ENCODE results near the gene RPS3. TPM values are rescaled to one million over a fixed set of nuclear protein-coding genes. Genes with fewer than 3 reads are reported as not detected.

The RPS3 gene
- total RNA-seq, 1 experiment from 2014 or later = 4,109 TPM

DNA sequence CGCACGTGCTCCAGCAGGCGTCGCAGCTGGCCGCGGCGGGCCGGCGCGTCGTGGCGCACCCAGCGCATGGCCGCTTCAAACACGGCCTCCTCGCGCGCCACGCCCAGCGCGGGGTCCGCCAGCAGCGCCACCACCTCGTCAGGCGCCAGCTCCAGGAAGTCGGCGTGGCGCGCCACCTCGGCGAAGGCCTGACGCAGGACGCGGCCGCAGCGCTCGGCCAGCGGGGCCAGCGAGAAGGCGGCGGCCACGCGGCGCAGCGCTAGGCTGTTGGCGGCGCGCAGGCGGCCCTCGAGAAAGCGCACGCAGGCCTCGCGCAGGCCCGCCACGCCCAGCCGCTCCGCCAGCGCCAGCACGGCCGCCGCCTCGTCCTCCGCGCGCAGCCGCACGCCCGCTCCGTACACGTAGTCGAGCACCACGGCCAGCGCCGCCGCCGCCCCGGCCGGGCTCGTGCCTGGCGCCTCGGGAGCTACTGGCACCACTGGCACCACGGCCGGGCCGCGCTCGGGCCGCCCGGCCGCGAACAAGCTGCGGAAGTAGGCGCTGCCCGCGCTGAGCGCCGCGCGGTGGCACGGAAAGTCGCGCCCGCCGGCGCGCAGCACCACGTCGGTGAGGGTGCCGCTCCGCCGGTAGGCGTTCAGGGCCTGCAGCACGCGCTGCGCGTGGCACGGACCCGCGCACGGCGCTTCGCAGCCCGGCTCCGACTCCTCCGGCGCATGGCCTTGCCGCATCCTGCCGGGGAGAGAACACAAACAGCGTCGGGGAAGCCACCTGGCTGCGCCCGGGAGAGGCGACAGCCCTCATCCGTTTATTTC is 30.8 kb downstream of the RPS3 start:
- intact Hi-C loops (cut with micrococcal nuclease) = no loop called here
- DNase-seq (ENCODE audit: low read depth, low spot score) = no peak
- H3K4me3 ChIP-seq (replicated peaks in 1 of 2; ENCODE audit: low read depth in 1 of 2, low read length in 2 of 2) = peak overlapping the region; percentile 40 to 52
- BruUV-seq (replicated peaks) = no TSS peak
- H3K36me3 ChIP-seq (ENCODE audit: control insufficient read depth in 1 of 2, insufficient read depth in 2 of 2, low read length in 2 of 2) = no peaks in the 10 kb centered on the region; a peak in 1 of 4 replicates
- H3K9me3 ChIP-seq (ENCODE audit: control insufficient read depth in 1 of 2, insufficient read depth in 1 of 2, low read depth in 1 of 2, low read length in 2 of 2) = no peaks in the 10 kb centered on the region
- RAD21 ChIA-PET (ENCODE audit: low non-redundant PET in 1 of 2, low total read pairs in 2 of 2, uncharacterized antibody in 2 of 2, unreplicated experiment in 2 of 2) = no interaction called here
- POLR2A ChIA-PET = no interaction called here
- peak; percentile 81 for ATAC-seq
- H3K4me2 ChIP-seq (ENCODE audit: low read length) = peak overlapping the region; percentile 71
- H2AFZ ChIP-seq (ENCODE audit: low read depth, low read length, poor library complexity, severe bottlenecking) = no peak overlapping the region
- CTCF ChIA-PET = no interaction called here
- H3K9me2 ChIP-seq (ENCODE audit: insufficient read depth) = no peaks in the 10 kb centered on the region
- no peaks in the 10 kb centered on the region for H3K79me2 ChIP-seq (ENCODE audit: insufficient read depth, low read length)
- H3K27me3 ChIP-seq (ENCODE audit: insufficient read depth, low read length) = no peaks in the 10 kb centered on the region
- H3K4me1 ChIP-seq (ENCODE audit: control insufficient read depth in 1 of 2, insufficient read depth in 2 of 2, low read length in 2 of 2) = peaks cover 0 to 24% of the 10 kb centered on the region in 2 experiments; a peak in 2 of 4 replicates
- peak overlapping the region; percentile 52; the same call in 1 of the 2 replicates for H3K27ac ChIP-seq (ENCODE audit: low read depth, low read length)
- H4K20me1 ChIP-seq (ENCODE audit: insufficient read depth) = no peaks in the 10 kb centered on the region
- TF ChIP-seq, protein P1, sequence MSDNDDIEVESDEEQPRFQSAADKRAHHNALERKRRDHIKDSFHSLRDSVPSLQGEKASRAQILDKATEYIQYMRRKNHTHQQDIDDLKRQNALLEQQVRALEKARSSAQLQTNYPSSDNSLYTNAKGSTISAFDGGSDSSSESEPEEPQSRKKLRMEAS (IDR thresholded peaks at IDR 0.05) = peak; percentile 67
- TF ChIP-seq POLR2A (IDR thresholded peaks at IDR 0.05; ENCODE audit: borderline replicate concordance, extremely low read depth, insufficient read depth, insufficient read length) = peak; percentile 33
- peak; percentile 80; the same call in 1 of the 2 replicates for TF ChIP-seq ZFX (IDR thresholded peaks at IDR 0.05)
- peak; percentile 44 for TF ChIP-seq TCF7L2 (IDR thresholded peaks at IDR 0.05; ENCODE audit: borderline replicate concordance, extremely low read depth, insufficient read depth, insufficient read length)
- TF ChIP-seq SP1 (IDR thresholded peaks at IDR 0.05; ENCODE audit: low read depth) = no peak
- no peak for TF ChIP-seq JUND (IDR thresholded peaks at IDR 0.05)
- no peak for TF ChIP-seq CEBPB (IDR thresholded peaks at IDR 0.05; ENCODE audit: low read depth)
- TF ChIP-seq RAD21 (IDR thresholded peaks at IDR 0.05; ENCODE audit: low read depth) = no peak
- TF ChIP-seq EGR1 (IDR thresholded peaks at IDR 0.05; ENCODE audit: low read depth) = no peak
- peak; percentile 33; the same call in 1 of the 2 replicates for TF ChIP-seq POLR2AphosphoS5 (IDR thresholded peaks at IDR 0.05; ENCODE audit: low read depth, low read length)
- no peak for TF ChIP-seq ELF1 (IDR thresholded peaks at IDR 0.05; ENCODE audit: borderline replicate concordance, low read depth)
- no peak for TF ChIP-seq CBX3 (IDR thresholded peaks at IDR 0.05; ENCODE audit: low read depth)
- H3K9ac ChIP-seq (ENCODE audit: low read length) = peak overlapping the region; percentile 55
